WERI-Rb-1 (cell line): ENCODE measurements around the gene CDKL2.

Experiments used
- DNase-seq: peaks from one replicate; pipeline ENCODE4 v3.0.0-alpha.2; 2020
- H3K27ac ChIP-seq: fragments of 250-450 bp; sonication (Bioruptor Pico); 2 replicates; pipeline ENCODE4 v1.5.1; 2020; ENCODE audit warnings: mild to moderate bottlenecking, moderate library complexity
- H3K27me3 ChIP-seq: fragments of 250-450 bp; sonication (Bioruptor Pico); 2 replicates; pipeline ENCODE4 v1.5.1; 2021; ENCODE audit warnings: mild to moderate bottlenecking, low read depth, moderate library complexity; ENCODE audit not compliant: insufficient read depth, severe bottlenecking
- H3K36me3 ChIP-seq: fragments of 250-450 bp; sonication (Bioruptor Pico); 2 replicates; pipeline ENCODE4 v1.5.1; 2020; ENCODE audit warnings: mild to moderate bottlenecking, moderate library complexity
- H3K4me3 ChIP-seq: 2 replicates; pipeline ENCODE4 v1.5.1; 2011; ENCODE audit warnings: low read depth, mild to moderate bottlenecking, control low read depth, low read length
- H3K9me3 ChIP-seq: fragments of 250-450 bp; sonication (Bioruptor Pico); 2 replicates; pipeline ENCODE4 v1.5.1; 2021; ENCODE audit warnings: mild to moderate bottlenecking, moderate library complexity; ENCODE audit not compliant: severe bottlenecking
- CTCF ChIP-seq: IDR thresholded peaks from 2 replicates; pipeline ENCODE4 v1.5.1; 2011; ENCODE audit warnings: low read depth, mild to moderate bottlenecking, control low read depth, inconsistent platforms, low read length

Gene CDKL2

GRCh38 chr4:75630174-75630936 lies at the start of gene CDKL2:
CDKL2 (minus strand) TSS chr4:75630528; CDS start chr4:75625988, 4,540 bp downstream.
- Histone ChIP-seq H3K36me3 (no peaks in the 10 kb centered on the region), H3K27ac (peak within 1 kb of the TSS; percentile 70), H3K27me3 (no peaks in the 10 kb centered on the region), H3K4me3 (peak within 1 kb of the TSS; percentile 63), H3K9me3 (no peaks in the 10 kb centered on the region)
- peak; percentile 94 for DNase-seq
- no peak for TF ChIP-seq CTCF

- TF ChIP-seq CTCF = no peak
- Histone ChIP-seq H3K4me3 (no peak overlapping the region), H3K36me3 (no peaks in the 10 kb centered on the region), H3K27me3 (no peaks in the 10 kb centered on the region), H3K9me3 (no peaks in the 10 kb centered on the region), H3K27ac (no peak overlapping the region)
- DNase-seq = no peak
These were observed 48.6 kb upstream of the CDKL2 start for GRCh38 chr4:75678965-75679364.

DNA sequence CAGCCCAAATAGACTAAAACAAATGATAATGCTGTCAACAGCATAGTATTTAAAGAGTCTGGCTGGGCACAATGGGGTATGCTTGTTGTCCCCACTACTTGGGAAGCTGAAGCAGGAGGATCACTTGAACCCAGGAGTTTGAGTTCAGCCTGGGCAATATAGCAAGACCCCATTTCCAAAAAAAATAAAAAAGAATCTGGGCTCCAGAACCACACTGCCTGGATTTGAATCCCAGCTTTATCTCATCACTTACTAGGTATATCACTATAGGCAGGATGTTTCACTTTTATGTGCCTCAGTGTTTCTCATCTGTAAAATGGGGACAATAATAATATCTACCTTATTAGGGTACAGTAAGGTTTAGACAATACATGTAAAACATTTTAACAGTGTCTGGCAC lies 48.1 kb upstream of the CDKL2 start:
- Histone ChIP-seq H3K4me3 (no peak overlapping the region), H3K9me3 (no peaks in the 10 kb centered on the region), H3K36me3 (no peaks in the 10 kb centered on the region), H3K27me3 (no peaks in the 10 kb centered on the region), H3K27ac (no peak overlapping the region)
- DNase-seq = no peak
- TF ChIP-seq CTCF = no peak

DNA sequence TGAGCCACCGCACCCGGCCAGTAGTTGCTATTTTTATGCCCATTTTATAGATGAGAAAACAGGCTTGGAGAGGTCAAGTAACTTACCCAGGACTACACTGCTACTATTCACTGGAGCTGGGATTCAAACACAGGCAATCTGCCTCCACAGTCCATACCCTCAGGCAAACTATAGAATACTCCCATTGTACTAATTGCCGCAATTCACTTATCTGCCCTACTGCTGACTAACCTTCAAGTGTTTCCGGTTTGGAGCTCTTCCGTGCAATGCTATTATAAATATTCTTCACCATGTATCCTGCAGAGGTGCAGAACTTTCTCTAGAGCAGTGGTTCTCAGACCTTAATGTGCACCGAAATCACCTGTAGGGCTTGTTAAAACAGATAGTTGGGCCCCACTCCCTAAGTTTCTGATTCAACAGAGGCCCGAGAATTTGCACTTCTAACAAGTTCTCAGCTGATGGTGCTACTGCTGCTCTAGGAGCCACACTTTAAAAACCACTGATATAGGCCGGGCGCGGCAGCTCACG lies 44.7 kb upstream of the CDKL2 start:
- H3K36me3 ChIP-seq = peaks cover 19% of the 10 kb centered on the region
- DNase-seq = no peak
- H3K9me3 ChIP-seq = no peaks in the 10 kb centered on the region
- no peak overlapping the region for H3K27ac ChIP-seq
- H3K27me3 ChIP-seq = no peaks in the 10 kb centered on the region
- no peak for TF ChIP-seq CTCF
- no peak overlapping the region for H3K4me3 ChIP-seq

- H3K27me3 ChIP-seq = no peaks in the 10 kb centered on the region
- peak; percentile 17 for DNase-seq
- H3K4me3 ChIP-seq = peak overlapping the region; percentile 92
- H3K9me3 ChIP-seq = no peaks in the 10 kb centered on the region
- H3K36me3 ChIP-seq = peaks cover 26% of the 10 kb centered on the region
- peak overlapping the region; percentile 91 for H3K27ac ChIP-seq
- no peak for TF ChIP-seq CTCF
These were observed 43.6 kb upstream of the CDKL2 start for GRCh38 chr4:75673959-75674328.
